Cardiac septum (tissue), 1 donor: ENCODE data around the gene DGCR8. TPM values are rescaled to one million over a fixed set of nuclear protein-coding genes. Genes with fewer than 3 reads are reported as not detected.
A peak's percentile ranks its signal among the peaks of the same experiment; 100 is the strongest.
"Not testable (repeated sequence)": the region's sequence is repeated elsewhere in the genome, so short reads cannot be mapped to it uniquely, and the experiment has no call there.

Experiments used
- DNase-seq: peaks from one replicate; pipeline ENCODE4 v3.0.0-alpha.2; 2020; ENCODE audit warnings: low spot score
- intact Hi-C: fragments of 100-400 bp; cut with DNase I; formaldehyde crosslinking; loops from one replicate; pipeline ENCODE4 v1.14.0; 2022
- total RNA-seq: library from RNA; stranded (reverse); fragmentation: NEBNext Ultra II Directional; extraction: Animal tissue kit (Norgen Biotek cat#: 25700); gene quantifications from one replicate; pipeline ENCODE4 v1.2.1, GENCODE V29; 2021
- donor health status: DM: no; HTN: no; CAD: no.

The DGCR8 gene
- total RNA-seq, 1 donor from 2014 or later = 19.1 TPM

GRCh38 chr22:20064545-20065262 is 15.3 kb upstream of the DGCR8 start:
- intact Hi-C loops = no loop called here
- no peak for DNase-seq

DNA sequence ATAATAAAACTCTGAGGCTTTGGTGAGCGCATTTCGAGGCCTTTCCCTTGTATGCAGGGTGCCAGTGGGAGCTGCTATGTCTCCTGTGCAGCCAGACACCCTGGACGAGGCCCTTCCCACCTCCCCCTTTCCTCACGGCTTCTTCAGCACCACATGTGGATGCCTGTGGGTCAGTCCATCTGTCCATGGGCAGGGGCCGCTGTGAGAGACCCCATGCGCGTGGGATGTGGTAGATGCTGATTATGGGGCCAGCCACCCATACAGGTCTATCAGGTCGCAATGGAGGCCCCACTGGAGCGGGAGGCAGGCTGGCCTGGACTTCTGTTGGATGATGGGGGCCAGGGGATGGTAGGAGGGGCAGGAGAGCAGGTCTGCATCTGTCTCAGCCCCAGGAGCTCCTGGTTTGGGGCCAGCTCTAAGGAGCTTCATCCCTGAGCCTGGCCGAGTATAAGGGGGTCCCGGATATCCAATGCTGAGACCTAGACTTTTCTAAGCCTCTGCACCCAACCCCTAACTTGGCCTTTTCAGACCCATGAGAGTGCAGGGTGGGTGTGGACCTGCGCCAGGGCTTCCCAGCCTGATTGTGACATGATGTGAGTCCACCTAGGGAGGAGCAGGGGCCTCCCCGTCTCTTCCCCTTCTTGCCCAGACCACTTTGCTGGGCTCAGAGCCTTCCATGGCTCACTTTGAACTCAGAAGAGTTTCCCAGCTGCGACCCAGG is 14.0 kb upstream of the DGCR8 start:
- no peak for DNase-seq
- intact Hi-C loops = no loop called here

- no peak for DNase-seq
- intact Hi-C loops = no loop called here
Measured at GRCh38 chr22:20066617-20067383, 13.2 kb upstream of the DGCR8 start.

DNA sequence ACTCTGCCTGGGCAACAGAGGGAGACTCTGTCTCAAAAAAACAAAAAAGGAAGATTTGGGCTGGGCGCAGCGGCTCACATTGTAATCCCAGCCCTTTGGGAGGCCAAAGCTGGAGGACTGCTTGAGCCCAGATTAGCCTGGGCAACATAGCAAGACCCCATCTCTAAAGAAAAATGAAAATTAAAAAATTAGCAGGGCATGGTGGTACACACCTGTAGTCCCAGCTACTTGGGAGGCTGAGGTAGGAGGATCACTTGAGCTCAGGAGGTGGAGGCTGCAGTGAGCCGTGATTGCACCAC is 12.7 kb upstream of the DGCR8 start:
- intact Hi-C loops, DNase-seq: not testable (repeated sequence)

- DNase-seq = no peak
Measured at GRCh38 chr22:20068640-20069039, 11.4 kb upstream of the DGCR8 start.

DNA sequence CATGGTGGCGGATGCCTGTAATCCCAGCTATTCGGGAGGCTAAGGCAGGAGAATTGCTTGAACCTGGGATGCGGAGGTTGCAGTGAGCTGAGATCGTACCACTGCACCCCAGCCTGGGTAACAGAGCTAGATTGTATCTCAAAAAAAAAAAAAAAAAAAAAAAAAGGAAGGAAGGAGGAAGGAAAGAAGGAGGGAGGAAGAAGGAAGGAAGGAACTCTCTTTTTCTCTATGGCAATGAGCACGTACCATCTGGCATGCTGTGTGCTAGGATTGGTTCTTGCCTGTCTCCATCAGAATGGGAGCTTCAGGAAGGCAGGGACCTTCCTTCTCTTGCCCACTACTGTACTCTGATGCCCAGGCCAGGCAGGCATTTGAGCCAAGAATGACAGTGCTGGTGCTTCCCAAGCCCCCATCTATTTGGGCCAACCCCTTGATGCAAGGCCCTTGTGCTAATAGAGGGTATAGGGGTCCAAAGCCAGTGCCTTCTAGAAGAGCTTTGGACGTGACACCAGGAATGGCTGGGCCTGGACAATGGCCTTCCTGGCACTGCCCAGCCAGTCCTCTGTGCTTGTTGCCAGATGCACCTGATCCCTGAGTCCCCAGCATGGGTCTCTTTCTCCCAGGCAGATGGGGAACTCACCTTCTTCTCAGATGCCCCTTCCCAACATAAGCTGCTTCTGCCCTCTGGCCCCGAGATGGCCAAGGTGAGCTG is 10.6 kb upstream of the DGCR8 start:
- DNase-seq = no peak
- intact Hi-C loops = no loop called here

More at GRCh38 chr22:20068640-20069039, 11.4 kb upstream of the DGCR8 start:
- intact Hi-C loops = no loop called here

GRCh38 chr22:20071524-20071972 is 8.5 kb upstream of the DGCR8 start:
- no peak for DNase-seq
- intact Hi-C loops = no loop called here

GRCh38 chr22:20076627-20077172 is 3.3 kb upstream of the DGCR8 start:
- intact Hi-C loops = loop anchor here (5.0 kb wide), 1 partner anchor 241 kb away; no protein-coding TSS in a partner anchor

DNA sequence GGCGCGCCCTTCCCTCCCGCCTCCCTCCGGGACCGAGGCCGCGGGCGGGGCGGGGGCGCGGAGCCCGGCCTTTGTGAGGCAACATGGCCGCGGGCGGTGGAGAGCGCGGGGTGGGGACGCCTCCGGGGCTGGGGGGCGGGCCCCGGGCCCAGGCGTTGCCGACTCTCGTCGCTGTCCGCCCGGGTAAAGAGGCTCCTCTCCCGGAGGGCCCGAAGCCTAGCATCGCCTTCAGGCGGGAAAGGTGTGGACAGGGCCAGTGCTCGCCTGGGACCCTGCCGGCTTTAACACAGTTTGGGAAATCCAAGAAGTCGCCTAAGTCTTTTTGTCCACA is 369 bp downstream of the DGCR8 start:
- DNase-seq = peak; percentile 78
- intact Hi-C loops = loop anchor here (2.0 kb wide), 1 partner anchor 60 kb away; the partner anchor contains the start of gene TANGO2

More at GRCh38 chr22:20076627-20077172, 3.3 kb upstream of the DGCR8 start:
- no peak for DNase-seq

GRCh38 chr22:20080776-20081654 is 974 bp downstream of the DGCR8 start:
- DNase-seq = peak; percentile 72
- intact Hi-C loops = loop anchor here (2.0 kb wide), 1 partner anchor 60 kb away; the partner anchor contains the start of gene TANGO2

DNA sequence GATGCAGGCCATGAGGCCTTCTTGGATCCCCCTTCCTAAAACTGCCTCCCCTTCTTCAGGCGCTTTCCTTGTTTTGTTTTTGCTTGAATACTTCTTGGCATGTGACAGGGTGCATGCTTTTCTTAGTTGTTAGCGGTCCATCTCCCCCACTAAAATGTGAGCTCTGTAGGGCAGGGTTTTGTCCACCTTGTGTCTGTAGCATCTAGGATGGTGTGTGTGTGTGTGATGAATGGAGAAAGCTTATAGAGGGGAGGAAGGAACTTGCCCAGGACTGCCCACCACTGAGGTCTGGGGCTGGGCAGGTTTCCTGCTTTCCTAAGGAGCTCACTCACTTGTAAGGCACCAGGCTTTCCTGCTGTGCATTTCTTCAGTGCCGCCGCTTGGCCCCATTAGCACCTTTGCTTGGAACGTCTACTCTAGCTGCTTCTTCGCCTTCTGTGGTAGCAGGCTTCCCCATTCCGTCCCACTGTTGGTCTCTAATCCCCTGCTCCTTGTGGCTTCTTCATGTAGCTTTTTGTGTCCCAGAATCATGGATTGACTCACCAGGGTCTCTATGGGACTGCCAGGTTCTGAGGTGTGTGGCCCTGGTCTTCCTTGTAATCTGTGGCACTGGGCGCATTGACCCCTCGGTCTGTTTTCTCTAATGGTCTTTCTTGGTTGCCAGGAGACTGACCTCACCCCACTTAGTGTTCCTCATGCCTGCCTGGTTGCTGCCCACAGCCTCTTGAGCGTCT is 3.3 kb downstream of the DGCR8 start:
- intact Hi-C loops = no loop called here
- peak; percentile 59 for DNase-seq

- DNase-seq = no peak
- intact Hi-C loops = no loop called here
Measured at GRCh38 chr22:20083891-20084546, 4.0 kb downstream of the DGCR8 start.

- intact Hi-C loops = no loop called here
- DNase-seq = peak; percentile 71
Measured at GRCh38 chr22:20084547-20085413, 4.7 kb downstream of the DGCR8 start.

GRCh38 chr22:20085651-20086050 is 5.6 kb downstream of the DGCR8 start:
- DNase-seq = peak; percentile 10
- intact Hi-C loops = no loop called here

GRCh38 chr22:20086101-20086599 is 6.1 kb downstream of the DGCR8 start:
- intact Hi-C loops = no loop called here
- peak; percentile 55 for DNase-seq

DNA sequence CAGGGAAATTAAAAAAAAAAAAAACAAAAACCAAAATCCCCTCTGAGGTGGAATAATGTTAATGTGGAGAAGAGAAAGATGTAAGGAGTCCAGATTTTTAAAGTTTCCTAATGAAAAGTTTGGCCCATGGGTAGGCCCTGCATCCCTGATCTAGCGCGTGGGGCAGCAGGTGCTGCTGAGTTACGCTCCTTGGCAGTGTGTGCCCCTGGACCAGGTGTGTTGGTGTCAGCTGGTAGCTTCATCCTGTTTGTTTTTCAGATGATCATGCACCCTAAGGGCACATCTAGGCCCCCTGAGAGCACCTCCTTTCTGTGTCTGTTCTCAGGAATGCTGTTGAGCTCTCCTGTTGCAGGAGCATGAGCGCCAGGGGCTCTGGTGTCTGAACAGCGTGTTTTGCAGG is 6.7 kb downstream of the DGCR8 start:
- intact Hi-C loops = no loop called here
- DNase-seq = no peak
